ENCODE results near the gene SOX6.

The SOX6 gene

DNA sequence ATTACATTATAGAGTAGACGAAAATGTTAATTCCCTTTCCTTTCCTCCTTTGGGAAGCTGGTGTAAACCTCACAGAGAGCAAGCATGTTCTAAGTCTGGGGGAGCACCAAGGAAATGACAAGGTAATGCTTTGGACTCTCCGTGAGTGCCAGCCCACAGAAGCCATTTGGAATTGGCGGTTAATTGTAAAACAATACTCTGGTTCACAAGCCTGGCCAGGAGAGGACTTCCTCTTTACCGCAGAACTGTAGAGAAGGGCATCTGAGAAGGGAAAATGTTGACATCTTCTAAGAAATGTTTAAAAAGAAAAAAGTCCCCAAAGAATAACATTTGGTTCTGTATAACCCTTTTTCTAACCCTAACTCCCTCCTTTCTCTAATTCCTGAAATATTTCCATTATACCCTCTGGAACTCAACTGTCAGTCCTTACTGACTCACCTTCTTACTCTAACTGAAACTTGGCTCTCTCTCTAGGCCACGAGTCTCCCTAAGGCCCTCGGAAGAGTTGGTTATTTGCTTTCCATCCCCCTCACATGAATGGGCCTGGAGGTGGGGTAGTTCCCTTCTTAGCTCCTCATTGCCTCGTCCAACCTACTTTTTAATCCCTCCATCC, 379.8 kb downstream of the SOX6 start:
- intact Hi-C loops (cut with DNase I) = no loop called here
- no peak for DNase-seq

DNA sequence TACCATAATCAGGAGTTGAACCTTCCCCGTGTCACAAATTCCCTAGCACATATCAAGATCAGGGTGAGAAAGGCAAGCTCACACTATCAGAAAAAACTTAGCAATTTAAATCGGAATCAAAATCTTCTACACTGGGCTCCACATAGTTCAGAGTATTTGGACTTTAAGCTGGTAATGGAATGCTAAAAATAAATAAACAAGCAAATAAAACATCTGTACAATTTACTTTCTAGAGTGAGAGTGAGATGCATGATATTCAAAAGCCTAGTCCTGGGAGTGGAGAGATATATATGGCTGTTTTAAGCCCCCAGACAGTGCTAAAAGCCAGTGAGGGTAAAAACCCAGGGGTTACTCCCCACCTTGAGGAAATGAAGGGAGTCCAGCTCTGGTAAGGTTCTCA, 380.6 kb downstream of the SOX6 start:
- DNase-seq = no peak
- intact Hi-C loops (cut with DNase I) = no loop called here

DNA sequence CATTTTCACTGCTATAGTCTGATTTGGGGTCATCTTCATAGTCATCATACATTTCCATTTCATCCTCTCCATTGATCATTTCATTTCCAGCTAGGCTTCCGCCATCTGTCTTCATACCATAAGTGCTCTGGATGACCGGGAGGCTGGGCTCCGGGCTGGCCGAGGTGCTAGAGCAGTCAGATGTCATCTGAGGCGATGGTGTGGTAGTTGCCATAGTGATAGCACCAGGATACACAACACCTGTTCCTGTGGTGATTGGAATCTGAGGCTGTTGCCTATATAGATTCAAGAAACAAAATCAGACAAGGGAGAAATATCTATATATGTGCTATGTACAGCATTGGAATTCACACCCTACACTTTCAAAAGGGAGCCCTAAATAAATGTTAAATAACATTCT, 383.5 kb downstream of the SOX6 start:
- intact Hi-C loops (cut with DNase I) = no loop called here
- no peak for DNase-seq

- DNase-seq = no peak
- intact Hi-C loops (cut with DNase I) = no loop called here
Measured at GRCh38 chr11:15971215-15971546, 385.2 kb downstream of the SOX6 start.

DNA sequence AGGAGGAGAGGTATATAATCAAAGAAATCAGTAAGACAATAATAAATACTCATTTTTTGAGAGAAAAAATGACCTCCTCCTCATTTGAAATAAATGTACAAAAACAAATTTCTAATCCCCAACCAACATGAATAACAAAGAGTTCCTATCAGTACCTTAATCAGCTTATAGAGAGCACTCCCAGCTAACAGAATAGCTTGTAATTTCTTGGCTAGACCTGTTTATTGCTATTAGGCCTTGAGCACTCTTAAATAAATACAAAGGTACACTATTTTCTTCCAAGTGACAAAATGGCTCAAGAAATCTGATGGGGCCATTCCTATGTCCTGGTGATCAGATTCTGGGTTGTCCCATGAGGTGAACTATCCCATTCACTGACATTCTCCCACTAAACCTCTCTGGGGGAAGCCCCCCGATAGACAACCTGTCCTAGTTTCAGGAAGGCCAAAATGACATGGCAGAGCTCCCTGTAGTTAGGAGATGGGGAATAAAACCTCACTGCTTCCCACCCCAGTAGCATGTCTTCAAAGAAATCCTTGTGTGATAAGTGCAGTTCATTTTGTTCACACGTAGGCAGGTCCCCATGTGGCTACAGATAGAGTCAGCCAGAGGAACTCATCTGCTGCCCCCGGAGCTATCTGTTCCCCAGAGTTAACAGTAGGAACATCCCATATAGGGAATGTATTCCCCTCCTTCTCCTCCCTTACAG, 385.7 kb downstream of the SOX6 start:
- intact Hi-C loops (cut with DNase I) = no loop called here
- DNase-seq = no peak

- DNase-seq = peak in 1 of 10 donors; percentile 84
Measured at GRCh38 chr11:15969701-15970329, 386.5 kb downstream of the SOX6 start.

DNA sequence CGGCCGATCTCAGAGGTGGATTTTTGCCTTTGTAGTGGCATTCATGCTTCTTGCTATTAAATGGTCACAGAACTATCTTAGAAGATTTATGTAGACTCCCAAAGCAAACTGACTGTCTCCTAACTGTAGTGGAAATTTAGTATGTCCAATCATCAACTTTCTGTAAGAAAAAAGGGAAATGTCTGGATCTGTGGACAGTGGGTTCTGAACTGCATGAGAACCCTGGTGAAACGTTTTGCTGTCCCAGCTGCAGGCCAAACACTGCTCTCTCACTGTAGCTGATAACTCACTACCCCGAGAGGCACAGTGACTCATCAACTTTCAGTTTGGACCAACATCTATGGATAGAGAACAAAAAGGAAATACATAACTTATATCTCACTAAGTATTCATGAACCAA, 387.1 kb downstream of the SOX6 start:
- intact Hi-C loops (cut with DNase I) = no loop called here
- DNase-seq = peak in 6 of 10 donors; percentile 27 to 89 (median 34)

More at GRCh38 chr11:15969701-15970329, 386.5 kb downstream of the SOX6 start:
- intact Hi-C loops (cut with DNase I) = no loop called here

GRCh38 chr11:15968461-15969130, 387.8 kb downstream of the SOX6 start:
- DNase-seq = no peak
- intact Hi-C loops (cut with DNase I) = no loop called here

- intact Hi-C loops (cut with DNase I) = no loop called here
- no peak for DNase-seq
Measured at GRCh38 chr11:15967966-15968365, 388.4 kb downstream of the SOX6 start.

- intact Hi-C loops (cut with DNase I) = no loop called here
- no peak for DNase-seq
Measured at GRCh38 chr11:15967166-15967565, 389.2 kb downstream of the SOX6 start.

- intact Hi-C loops (cut with DNase I) = no loop called here
- DNase-seq = no peak
Measured at GRCh38 chr11:15965562-15966250, 390.6 kb downstream of the SOX6 start.

DNA sequence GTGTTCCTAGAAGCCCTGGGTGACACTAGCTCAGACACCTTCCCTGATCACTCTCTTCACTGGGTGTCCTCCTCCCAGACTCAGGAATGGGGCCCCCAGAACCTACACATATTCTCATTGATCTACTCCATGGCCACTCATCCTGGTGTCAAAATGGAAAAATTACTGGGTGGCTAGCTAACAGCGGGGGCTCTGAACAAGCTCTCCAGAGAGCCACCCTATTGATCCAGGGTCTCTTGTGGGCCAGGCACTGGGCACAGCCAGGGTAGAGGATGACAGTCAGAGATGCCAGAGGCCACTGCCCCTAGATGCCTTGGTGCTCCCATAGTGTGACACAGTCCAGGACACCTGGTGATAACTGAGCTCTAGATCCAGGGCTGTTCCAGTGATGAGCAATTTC, 393.1 kb downstream of the SOX6 start:
- no peak for DNase-seq
- intact Hi-C loops (cut with DNase I) = no loop called here

GRCh38 chr11:15958910-15959309, 397.4 kb downstream of the SOX6 start:
- DNase-seq = no peak
- intact Hi-C loops (cut with DNase I) = no loop called here

DNA sequence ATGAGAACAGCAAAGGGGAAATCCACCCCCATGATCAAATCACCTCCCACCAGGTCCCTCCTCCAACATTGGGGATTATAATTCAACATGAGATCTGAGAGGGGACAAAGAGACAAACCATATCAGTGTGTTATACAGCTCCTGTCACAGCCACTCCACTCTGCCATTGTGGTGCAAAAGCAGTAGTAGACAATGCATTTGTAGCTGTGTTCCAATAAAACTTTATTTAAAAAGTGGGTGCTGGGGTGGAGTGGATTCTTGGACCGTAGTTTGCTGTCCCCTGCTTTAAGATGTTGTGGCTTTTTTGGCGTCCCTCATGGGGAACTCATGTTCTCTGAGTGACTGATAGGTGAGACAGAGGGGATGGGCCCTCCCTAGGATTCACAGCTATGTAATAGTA, 399.1 kb downstream of the SOX6 start:
- intact Hi-C loops (cut with DNase I) = no loop called here
- DNase-seq = no peak

GRCh38 chr11:15956302-15956701, 400.0 kb downstream of the SOX6 start:
- intact Hi-C loops (cut with DNase I) = no loop called here
- no peak for DNase-seq

DNA sequence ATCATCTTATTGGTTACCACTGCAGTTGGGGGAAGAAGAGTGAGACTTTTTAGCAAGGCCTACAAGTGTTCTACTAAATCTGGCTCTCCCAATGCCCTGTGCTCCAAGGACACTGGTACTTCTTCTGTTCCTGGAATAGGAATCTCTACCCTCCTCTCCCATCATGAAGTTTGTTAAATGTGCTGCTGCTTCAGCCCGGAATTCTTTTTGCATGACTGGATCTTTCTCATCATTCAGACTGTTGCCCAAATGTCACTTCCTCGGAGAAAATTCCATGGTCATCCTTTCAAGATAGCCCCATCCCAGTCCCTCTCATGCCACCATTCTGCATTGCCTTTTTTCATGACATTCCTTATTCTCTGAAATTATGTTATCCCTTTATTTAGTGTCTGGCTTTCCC, 400.8 kb downstream of the SOX6 start:
- no peak for DNase-seq
- intact Hi-C loops (cut with DNase I) = no loop called here

DNA sequence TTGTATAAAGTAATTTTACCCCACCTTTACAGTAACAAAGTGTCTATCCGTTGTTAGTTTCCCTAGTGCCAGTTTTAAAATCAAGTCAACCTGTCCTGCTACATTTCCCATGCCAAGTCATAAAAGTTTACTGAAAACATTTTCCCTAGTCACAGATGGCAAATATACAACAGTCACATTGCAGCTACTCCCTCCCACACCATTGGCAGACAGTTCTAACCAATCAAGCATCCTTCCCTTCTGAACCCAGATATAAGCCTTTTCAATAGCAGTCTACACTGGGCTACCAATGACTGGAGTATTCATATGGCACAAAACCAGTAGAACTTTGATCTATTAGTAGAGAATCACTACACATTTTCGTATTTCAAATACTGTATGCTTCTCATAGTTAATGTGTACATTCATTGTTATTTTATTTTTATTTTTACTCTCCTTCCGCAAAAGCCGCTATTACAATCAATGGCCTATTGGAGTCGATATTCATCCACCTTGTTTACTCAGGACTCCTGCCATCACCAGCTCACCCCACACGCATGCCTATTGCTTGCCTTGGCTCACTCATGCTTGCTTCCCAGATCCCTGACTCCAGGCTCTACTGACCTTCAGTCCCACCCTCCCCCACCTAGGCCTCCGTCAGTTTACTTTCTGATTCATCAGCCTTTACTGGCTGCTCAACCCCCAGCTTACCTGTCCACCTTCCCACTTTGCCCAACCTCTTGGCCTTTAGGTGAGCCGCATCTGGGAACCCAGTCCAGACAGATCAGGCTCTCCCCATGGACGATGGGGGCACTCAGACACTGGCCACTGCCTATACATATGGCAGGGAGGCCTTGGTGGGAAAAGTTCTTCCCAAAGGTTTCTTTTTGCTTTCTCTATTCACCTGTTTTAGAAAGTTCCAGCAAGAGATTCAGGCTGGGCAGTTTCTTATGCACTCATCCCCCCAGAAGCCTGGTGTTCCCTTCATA, 408.4 kb downstream of the SOX6 start:
- intact Hi-C loops (cut with DNase I) = no loop called here
- no peak for DNase-seq

- DNase-seq = no peak
- intact Hi-C loops (cut with DNase I) = no loop called here
Measured at GRCh38 chr11:15945726-15946125, 410.6 kb downstream of the SOX6 start.

GRCh38 chr11:15944460-15944859, 411.9 kb downstream of the SOX6 start:
- intact Hi-C loops (cut with DNase I) = no loop called here
- DNase-seq = no peak
